ENCODE results near the gene RNF181.

DNA sequence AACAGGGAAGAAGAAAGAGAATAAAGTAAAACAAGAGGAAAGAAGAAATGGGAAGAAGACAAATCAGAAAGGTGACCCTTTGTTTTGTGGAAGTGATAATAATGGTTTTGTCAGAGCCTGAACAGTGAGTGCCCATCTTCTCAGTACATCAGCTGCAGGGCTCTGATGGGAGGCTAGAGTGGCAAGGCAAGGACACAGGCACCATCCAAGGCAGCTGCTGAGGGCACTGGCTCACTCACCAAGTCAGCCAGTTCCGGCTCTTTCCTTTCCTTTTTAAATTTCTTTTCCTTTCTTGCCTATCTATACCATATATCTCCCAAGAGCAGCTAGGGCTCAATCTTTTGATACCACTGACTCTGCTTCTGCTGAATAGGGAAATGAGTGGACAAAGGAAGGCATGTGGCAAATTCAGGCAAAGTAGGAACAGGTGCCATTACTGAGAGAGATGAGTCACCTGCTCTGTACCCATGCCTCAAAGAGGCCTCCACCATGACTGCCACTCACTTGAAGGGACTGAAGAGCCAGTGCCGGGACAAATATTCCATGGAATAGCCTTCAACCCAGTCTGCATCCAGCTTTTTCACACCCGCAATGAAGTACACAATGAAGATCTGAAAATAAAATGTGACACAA lies 40.4 kb upstream of the RNF181 start:
- TF ChIP-seq CTCF (IDR thresholded peaks at IDR 0.05; ENCODE audit: low read depth, low read length) (no peak), POLR2A (IDR thresholded peaks at IDR 0.05; ENCODE audit: extremely low read depth, insufficient read length) (no peak)

Measured in NB4 (cell line).